HepG2 (cell line): ENCODE results near the gene PHF13. TPM values are rescaled to one million over a fixed set of nuclear protein-coding genes. Genes with fewer than 3 reads are reported as not detected.

Experiments
- BCL6 ChIP-seq: IDR thresholded peaks from 2 replicates; pipeline ENCODE4 v1.6.1; 2016; ENCODE audit warnings: missing genetic modification reagents, missing compliant biosample characterization
- ELF4 ChIP-seq: sonication (generic); formaldehyde crosslinking; IDR thresholded peaks from 2 replicates; pipeline ENCODE4 v1.5.0; 2020; ENCODE audit warnings: missing genetic modification reagents, mild to moderate bottlenecking, moderate library complexity, borderline replicate concordance
- FOSL2 ChIP-seq: sonication (generic); formaldehyde crosslinking; IDR thresholded peaks from 2 replicates; pipeline ENCODE4 v1.4.0; 2020; ENCODE audit warnings: missing genetic modification reagents
- FOXJ3 ChIP-seq: sonication (generic); formaldehyde crosslinking; IDR thresholded peaks from 2 replicates; pipeline ENCODE4 v1.4.0; 2020; ENCODE audit warnings: missing genetic modification reagents, mild to moderate bottlenecking, borderline replicate concordance
- HMGXB4 ChIP-seq, 2 experiments: sonication (generic) in 1 of 2; formaldehyde crosslinking in 1 of 2; IDR thresholded peaks; 2 replicates each; pipeline versions ENCODE4 v1.4.0 to v1.6.1; 2018 to 2020; ENCODE audit warnings: missing genetic modification reagents in 2 of 2, borderline replicate concordance in 1 of 2, low read depth in 1 of 2, mild to moderate bottlenecking in 1 of 2, missing biosample characterization in 1 of 2
- HNRNPK ChIP-seq: fragments of 200-400 bp; formaldehyde crosslinking; IDR thresholded peaks from 2 replicates; pipeline ENCODE4 v1.6.1; 2018; ENCODE audit warnings: low read length, low read depth, moderate library complexity, mild to moderate bottlenecking; ENCODE audit not compliant: poor library complexity, severe bottlenecking
- KAT7 ChIP-seq: IDR thresholded peaks from 2 replicates; pipeline ENCODE4 v1.6.1; 2018; ENCODE audit warnings: borderline replicate concordance, missing compliant biosample characterization
- KDM2A ChIP-seq: sonication (generic); formaldehyde crosslinking; IDR thresholded peaks from 2 replicates; pipeline ENCODE4 v1.4.0; 2020; ENCODE audit warnings: low read depth, missing genetic modification reagents, borderline replicate concordance
- MATR3 ChIP-seq: sonication (generic); formaldehyde crosslinking; IDR thresholded peaks from 2 replicates; pipeline ENCODE4 v1.4.0; 2020; ENCODE audit warnings: missing genetic modification reagents
- SMC3 ChIP-seq: IDR thresholded peaks from 2 replicates; pipeline ENCODE4 v1.6.1; 2011; ENCODE audit warnings: low read length, improper control_type of control experiment
- TFAP4 ChIP-seq: sonication (generic); IDR thresholded peaks from 2 replicates; pipeline ENCODE4 v1.6.1; 2016; ENCODE audit warnings: low read depth, borderline replicate concordance
- ZFX ChIP-seq: sonication (generic); formaldehyde crosslinking; IDR thresholded peaks from 2 replicates; pipeline ENCODE4 v1.4.0; 2020; ENCODE audit warnings: mild to moderate bottlenecking, low read depth, missing genetic modification reagents, moderate library complexity
- ZNF121 ChIP-seq: sonication (generic); formaldehyde crosslinking; IDR thresholded peaks from 2 replicates; pipeline ENCODE4 v1.5.0; 2020; ENCODE audit warnings: mild to moderate bottlenecking, missing genetic modification reagents
- ZNF281 ChIP-seq: sonication (generic); formaldehyde crosslinking; IDR thresholded peaks from 2 replicates; pipeline ENCODE4 v1.4.0; 2020; ENCODE audit warnings: missing genetic modification reagents, borderline replicate concordance
- ZNF562 ChIP-seq: sonication (generic); formaldehyde crosslinking; IDR thresholded peaks from 2 replicates; pipeline ENCODE4 v1.8.0; 2022; ENCODE audit warnings: missing genetic modification reagents, borderline replicate concordance
- ZNF614 ChIP-seq: IDR thresholded peaks from 2 replicates; pipeline ENCODE4 v1.6.1; 2018; ENCODE audit warnings: missing biosample characterization, missing genetic modification reagents, inconsistent platforms, borderline replicate concordance
- ZNF691 ChIP-seq: sonication (generic); formaldehyde crosslinking; IDR thresholded peaks from 2 replicates; pipeline ENCODE4 v1.4.0; 2020; ENCODE audit warnings: missing genetic modification reagents, low read depth, mild to moderate bottlenecking, borderline replicate concordance
- ZNF788 ChIP-seq: sonication (generic); formaldehyde crosslinking; IDR thresholded peaks from 2 replicates; pipeline ENCODE4 v1.5.0; 2020; ENCODE audit warnings: mild to moderate bottlenecking, missing genetic modification reagents, borderline replicate concordance
- ZNF792 ChIP-seq: IDR thresholded peaks from 2 replicates; pipeline ENCODE4 v1.6.1; 2016
- polyA plus RNA-seq, 8 experiments: library from polyadenylated mRNA; depleted of rRNA in 3 of 8; stranded (reverse) in 7 of 8; unstranded in 1 of 8; fragments of >200 nt; fragmentation: Illumina TruSeq in 4 of 8; extraction: Trizol in 4 of 8; gene quantifications; 2 replicates each; pipeline versions ENCODE4 v1.2.1 to v1.2.3, GENCODE V29; 2011 to 2016; ENCODE audit warnings: low read depth in 4 of 8, missing spikeins in 1 of 8, mixed read lengths in 1 of 8; ENCODE audit not compliant: insufficient read depth in 1 of 8
- total RNA-seq, 5 experiments: library from RNA; depleted of rRNA; stranded (reverse); fragments of >200 nt; fragmentation: Illumina TruSeq; extraction: Trizol; gene quantifications; 2 replicates each; pipeline ENCODE4 v1.2.3, GENCODE V29; 2016; ENCODE audit warnings: low read depth in 1 of 5
- TF ChIP-seq, protein P1 (sequence below): sonication (generic); formaldehyde crosslinking; IDR thresholded peaks from 2 replicates; pipeline ENCODE4 v1.4.0; 2020; ENCODE audit warnings: mild to moderate bottlenecking, missing genetic modification reagents
- TF ChIP-seq, protein P2 (sequence below): sonication (generic); formaldehyde crosslinking; IDR thresholded peaks from 2 replicates; pipeline ENCODE4 v1.4.0; 2020; ENCODE audit warnings: missing genetic modification reagents

The PHF13 gene
- total and polyA plus RNA-seq, 2 of the 13 experiments (the other 11 are each of a cell fraction or from before 2014, with no cell fraction given): 4.7 to 7.4 TPM

- TF ChIP-seq ZNF281 (CRISPR knock-in tag) (peak; percentile 58; the same call in 1 of the 2 replicates), HNRNPK (no peak), ZNF121 (CRISPR knock-in tag) (no peak), KAT7 (peak; percentile 77; the same call in 1 of the 2 replicates), ZNF562 (CRISPR knock-in tag) (no peak), ZNF691 (CRISPR knock-in tag) (peak; percentile 86), TFAP4 (peak; percentile 100), MATR3 (CRISPR knock-in tag) (no peak), ELF4 (0 out of 2 replicates have a peak, but pooled peaks have one; percentile 52), FOSL2 (CRISPR knock-in tag) (peak; percentile 60; the same call in 1 of the 2 replicates), KDM2A (peak; percentile 71; the same call in 1 of the 2 replicates), HMGXB4 (CRISPR knock-in tag; IDR thresholded peaks at IDR 0.05; ENCODE audit: borderline replicate concordance in 1 of 2, low read depth in 1 of 2) (peak in 1 of 2 experiments; percentile 64; a peak in 1 of 4 replicates), ZFX (peak; percentile 65; the same call in 1 of the 2 replicates), SMC3 (no peak), ZNF792 (CRISPR knock-in tag) (peak; percentile 47; the same call in 1 of the 2 replicates), FOXJ3 (CRISPR knock-in tag) (peak; percentile 65; the same call in 1 of the 2 replicates), ZNF614 (CRISPR knock-in tag) (peak; percentile 70; the same call in 1 of the 2 replicates), ZNF788 (CRISPR knock-in tag) (peak; percentile 88), BCL6 (CRISPR knock-in tag) (peak; percentile 67)
- TF ChIP-seq, protein P1, sequence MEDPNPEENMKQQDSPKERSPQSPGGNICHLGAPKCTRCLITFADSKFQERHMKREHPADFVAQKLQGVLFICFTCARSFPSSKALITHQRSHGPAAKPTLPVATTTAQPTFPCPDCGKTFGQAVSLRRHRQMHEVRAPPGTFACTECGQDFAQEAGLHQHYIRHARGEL (CRISPR knock-in tag): no peak
- TF ChIP-seq, protein P2, sequence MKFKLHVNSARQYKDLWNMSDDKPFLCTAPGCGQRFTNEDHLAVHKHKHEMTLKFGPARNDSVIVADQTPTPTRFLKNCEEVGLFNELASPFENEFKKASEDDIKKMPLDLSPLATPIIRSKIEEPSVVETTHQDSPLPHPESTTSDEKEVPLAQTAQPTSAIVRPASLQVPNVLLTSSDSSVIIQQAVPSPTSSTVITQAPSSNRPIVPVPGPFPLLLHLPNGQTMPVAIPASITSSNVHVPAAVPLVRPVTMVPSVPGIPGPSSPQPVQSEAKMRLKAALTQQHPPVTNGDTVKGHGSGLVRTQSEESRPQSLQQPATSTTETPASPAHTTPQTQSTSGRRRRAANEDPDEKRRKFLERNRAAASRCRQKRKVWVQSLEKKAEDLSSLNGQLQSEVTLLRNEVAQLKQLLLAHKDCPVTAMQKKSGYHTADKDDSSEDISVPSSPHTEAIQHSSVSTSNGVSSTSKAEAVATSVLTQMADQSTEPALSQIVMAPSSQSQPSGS (CRISPR knock-in tag): peak; percentile 55; the same call in 1 of the 2 replicates
Observed at GRCh38 chr1:6582370-6582769, 31.2 kb upstream of the PHF13 start (continued).
